HG03060 (cell line): Measurements from ENCODE around the gene FEV.

Source experiments
- ATAC-seq: cut with Tn5 transposase; IDR thresholded peaks from one replicate; pipeline ENCODE4 v1.9.1; 2021; ENCODE audit warnings: low read depth, moderate number of reproducible peaks; ENCODE audit not compliant: unreplicated experiment

Gene FEV

GRCh38 chr2:218985021-218985324 lies at the start of gene FEV:
Gene FEV, minus strand, starts transcription at chr2:218985184. Its CDS starts 109 bp downstream, at chr2:218985075.
- ATAC-seq: no peak

- ATAC-seq: no peak
Measured at GRCh38 chr2:219032051-219032745, 47.2 kb upstream of the FEV start.

- ATAC-seq: no peak
Measured at GRCh38 chr2:219031005-219031738, 46.2 kb upstream of the FEV start.

- ATAC-seq: no peak
Measured at GRCh38 chr2:219030177-219030940, 45.4 kb upstream of the FEV start.

- no peak for ATAC-seq
Measured at GRCh38 chr2:219029829-219030165, 44.8 kb upstream of the FEV start.

- ATAC-seq: no peak
Measured at GRCh38 chr2:219028996-219029828, 44.2 kb upstream of the FEV start.

GRCh38 chr2:219028141-219028540 lies 43.2 kb upstream of the FEV start:
- no peak for ATAC-seq

- ATAC-seq: no peak
Measured at GRCh38 chr2:219027511-219028055, 42.6 kb upstream of the FEV start.

- no peak for ATAC-seq
Measured at GRCh38 chr2:219026946-219027345, 42.0 kb upstream of the FEV start.

GRCh38 chr2:219025637-219026585 lies 40.9 kb upstream of the FEV start:
- no peak for ATAC-seq

- no peak for ATAC-seq
Measured at GRCh38 chr2:219024059-219024458, 39.1 kb upstream of the FEV start.

- ATAC-seq: no peak
Measured at GRCh38 chr2:219023045-219023605, 38.1 kb upstream of the FEV start.

GRCh38 chr2:219022616-219023015 lies 37.6 kb upstream of the FEV start:
- no peak for ATAC-seq

- no peak for ATAC-seq
Measured at GRCh38 chr2:219022041-219022440, 37.1 kb upstream of the FEV start.

GRCh38 chr2:219021591-219021990 lies 36.6 kb upstream of the FEV start:
- no peak for ATAC-seq

GRCh38 chr2:219020604-219021365 lies 35.8 kb upstream of the FEV start:
- no peak for ATAC-seq

- ATAC-seq: no peak
Measured at GRCh38 chr2:219019436-219019835, 34.5 kb upstream of the FEV start.

GRCh38 chr2:219018726-219019125 lies 33.7 kb upstream of the FEV start:
- no peak for ATAC-seq
